ENCODE results near the gene SHLD1.
"Not testable (repeated sequence)": the region's sequence is repeated elsewhere in the genome, so short reads cannot be mapped to it uniquely, and the experiment has no call there.

Gene SHLD1

DNA sequence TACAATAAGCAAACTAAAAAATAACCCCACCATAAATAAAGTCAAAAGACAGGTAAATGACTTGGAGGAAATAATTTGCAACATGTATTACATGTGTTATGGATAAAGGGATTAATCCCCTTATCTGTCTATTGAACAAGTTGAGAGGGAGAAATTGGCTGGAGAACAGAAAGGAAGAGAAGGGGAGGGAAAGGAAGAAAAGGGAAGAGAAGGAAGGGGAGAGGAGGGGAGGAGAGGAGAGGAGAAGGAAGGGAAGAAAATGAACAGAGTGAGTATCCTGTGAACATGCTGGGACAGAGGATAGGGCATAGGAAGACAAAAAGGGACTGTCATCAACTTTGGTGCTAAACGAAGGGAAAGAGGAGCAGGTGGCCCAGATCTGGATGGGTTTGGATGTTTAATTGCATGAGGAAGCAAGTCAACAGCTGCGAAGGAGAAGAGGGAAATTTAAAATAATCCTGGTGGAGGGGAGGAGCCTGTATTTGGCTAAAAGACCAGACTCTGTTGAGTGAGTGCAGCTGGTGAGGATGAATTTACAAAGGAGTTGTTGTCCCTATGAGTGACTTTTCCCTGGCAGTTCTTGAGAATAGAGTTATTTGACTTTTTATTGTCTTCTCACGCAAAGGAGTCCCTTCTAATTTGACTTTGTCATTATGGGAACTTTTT is 14.2 kb upstream of the SHLD1 start:
- DNase-seq (ENCODE audit: low spot score) = no peak

DNA sequence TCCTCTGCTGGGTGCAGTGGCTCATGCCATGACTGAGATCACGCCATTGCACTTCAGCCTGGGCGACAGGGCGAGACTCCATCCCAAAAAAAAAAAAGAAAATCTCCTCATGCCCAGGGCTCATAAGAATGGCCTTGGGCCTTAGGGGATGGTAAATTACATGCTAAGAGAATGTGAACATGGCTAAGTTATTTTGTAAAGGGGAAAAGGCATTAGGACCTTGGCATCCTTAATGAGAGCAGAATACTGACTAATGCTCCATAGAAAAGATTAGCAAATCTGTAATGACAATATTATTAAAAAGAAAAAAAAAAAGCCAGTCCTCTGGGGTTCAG is 12.6 kb upstream of the SHLD1 start:
- DNase-seq (ENCODE audit: low spot score) = no peak

DNA sequence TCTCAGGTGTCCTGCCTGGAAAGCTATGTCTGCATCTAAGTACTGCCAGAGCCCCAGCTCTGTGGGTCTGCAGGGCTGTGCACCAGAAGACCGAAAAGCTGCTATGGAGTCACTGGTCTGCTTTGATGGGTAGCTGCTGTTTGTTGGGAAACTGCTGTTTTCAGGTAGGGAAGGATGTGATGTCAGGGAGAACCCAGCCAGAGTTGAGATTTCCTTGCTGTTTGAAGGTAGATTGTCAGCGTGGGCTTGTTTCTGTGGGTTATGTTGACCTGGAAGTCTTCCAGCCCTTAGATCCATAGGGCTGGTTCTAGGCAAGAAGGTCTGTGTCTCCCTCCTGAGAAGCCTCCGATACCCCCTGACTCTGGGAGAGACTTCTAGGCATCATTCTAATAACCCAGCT is 12.2 kb upstream of the SHLD1 start:
- no peak for DNase-seq (ENCODE audit: low spot score)

DNA sequence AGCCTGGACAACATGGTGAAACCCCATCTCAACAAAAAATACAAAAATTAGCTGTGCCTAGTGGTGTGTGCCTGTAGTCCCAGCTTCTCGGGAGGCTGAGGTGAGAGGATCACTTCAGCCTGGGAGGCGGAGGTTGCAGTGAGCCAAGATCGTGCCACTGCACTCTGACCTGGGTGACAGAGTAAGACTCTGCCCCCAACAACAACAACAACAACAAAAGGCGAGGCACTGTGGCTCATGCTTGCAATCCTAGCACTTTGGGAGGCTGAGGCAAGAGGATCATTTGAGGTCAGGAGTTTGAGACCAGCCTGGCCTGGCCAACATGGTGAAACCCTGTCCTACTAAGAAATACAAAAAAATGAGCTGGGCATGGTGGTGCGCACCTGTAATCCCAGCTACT is 9.6 kb upstream of the SHLD1 start:
- not testable (repeated sequence) for DNase-seq (ENCODE audit: low spot score)

DNA sequence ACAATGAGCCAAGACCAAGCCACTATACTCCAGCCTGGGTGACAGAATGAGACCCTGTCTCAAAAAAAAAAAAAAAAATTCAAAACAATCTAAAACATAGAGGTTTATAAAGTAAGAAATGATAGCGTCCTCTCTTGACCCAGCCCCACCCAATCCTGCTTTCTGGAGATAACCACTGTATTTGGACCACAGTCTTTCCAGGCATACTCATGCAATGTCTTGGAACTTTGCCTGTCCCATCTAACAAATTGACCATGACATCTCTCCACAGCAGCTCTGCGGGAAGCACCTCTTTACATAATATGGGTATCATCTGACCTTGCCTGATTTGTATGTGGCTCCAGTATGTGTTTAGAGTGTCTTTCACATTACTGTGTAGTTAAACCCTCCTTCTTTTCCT is 9.1 kb upstream of the SHLD1 start:
- DNase-seq (ENCODE audit: low spot score) = no peak

DNA sequence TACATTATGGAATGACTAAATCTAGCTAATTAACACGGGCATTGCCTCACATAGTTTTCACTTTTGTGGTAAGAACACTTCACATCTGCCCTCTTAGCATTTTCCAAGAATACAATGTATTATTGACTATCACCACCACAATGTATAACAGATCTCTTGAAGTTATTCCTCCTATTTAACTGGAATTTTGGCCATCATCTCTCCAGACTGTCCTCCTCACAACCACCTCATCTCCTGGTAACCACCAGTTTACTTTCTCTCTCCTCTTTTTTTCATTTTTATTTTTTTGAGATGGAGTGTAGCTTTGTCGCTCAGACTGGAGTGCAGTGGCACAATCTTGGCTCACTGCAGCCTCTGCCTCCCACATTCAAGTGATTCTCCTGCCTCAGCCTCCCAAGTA is 8.2 kb upstream of the SHLD1 start:
- DNase-seq (ENCODE audit: low spot score) = no peak

DNA sequence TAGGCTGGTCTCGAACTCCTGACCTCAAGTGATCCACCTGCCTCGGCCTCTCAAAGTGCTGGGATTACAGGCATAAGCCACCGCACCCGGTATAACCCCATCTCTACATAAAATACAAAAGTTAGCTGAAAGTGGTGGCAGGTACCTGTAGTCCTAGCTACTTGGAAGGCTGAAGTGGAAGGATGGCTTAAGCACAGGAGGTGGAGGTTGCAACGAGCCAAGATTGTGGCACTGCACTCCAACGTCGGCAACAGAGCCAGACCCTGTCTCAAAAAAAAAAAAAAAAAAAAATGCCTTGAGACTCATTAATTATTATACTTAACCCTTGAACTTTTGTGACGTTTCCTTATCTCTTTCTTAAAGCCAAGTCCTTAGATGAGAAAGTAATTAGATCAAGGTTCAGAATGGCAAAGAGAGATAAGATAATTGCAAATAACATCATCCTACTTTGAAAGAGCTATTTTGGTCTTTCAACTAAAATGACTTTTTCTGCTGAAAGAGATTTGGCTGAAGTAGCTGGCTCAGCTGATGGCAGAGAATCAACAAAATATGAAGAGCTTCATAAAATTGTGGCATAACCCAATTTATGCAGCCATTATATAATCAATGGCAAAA is 4.7 kb upstream of the SHLD1 start:
- DNase-seq (ENCODE audit: low spot score) = no peak

DNA sequence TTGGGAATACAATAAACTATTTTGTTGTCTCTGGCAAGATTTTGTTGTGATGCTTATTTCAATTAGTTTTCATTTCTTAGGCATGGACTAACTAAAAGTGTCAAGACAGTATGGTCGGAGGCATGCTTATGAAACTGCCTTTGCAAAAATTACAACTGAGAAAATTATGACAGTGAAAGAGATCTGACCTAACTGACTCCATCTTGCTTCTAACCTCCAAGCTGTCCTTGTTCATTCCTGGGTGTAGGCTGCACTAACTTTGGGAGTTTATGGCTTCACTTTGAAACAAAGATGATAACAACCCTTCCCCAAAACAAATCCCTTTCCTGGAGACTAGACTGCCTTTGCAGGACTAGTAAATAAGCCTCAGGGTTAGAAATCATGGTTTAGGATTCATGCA is 4.1 kb upstream of the SHLD1 start:
- no peak for DNase-seq (ENCODE audit: low spot score)

DNA sequence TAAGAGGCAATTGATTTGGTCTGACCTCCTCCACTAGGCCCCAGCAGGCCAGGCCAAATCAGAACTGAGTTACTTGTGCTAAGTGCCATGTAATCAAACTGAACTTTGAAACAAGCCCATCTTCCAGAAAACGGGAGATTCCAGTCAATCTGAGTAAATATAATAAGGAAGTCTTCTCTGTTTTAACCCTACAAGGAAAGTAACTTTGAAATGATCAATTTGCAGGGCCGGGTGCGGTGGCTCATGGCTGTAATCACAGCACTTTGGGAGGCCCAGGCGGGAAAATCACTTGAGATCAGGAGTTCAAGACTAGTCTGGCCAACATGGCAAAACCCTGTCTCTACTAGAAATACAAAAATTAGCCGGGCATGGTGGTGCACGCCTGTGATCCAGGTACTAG is 2.0 kb upstream of the SHLD1 start:
- DNase-seq (ENCODE audit: low spot score) = no peak

DNA sequence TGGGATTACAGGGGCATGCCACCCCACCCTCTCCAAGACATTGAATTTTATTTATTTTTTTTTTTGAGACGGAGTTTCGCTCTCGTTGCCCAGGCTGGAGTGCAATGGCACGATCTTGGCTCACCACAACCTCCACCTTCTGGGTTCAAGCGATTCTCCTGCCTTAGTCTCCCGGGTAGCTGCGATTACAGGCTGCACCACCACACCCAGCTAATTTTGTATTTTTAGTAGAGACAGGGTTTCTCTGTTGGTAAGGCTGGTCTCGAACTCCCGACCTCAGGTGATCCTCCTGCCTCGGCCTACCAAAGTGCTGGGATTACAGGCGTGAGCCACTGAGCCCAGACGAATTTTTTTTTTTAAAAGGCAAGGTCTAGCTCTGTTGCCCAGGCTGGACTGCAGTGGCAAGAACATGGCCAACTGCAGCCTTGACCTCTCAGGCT is 669 bp upstream of the SHLD1 start:
- not testable (repeated sequence) for DNase-seq (ENCODE audit: low spot score)

DNA sequence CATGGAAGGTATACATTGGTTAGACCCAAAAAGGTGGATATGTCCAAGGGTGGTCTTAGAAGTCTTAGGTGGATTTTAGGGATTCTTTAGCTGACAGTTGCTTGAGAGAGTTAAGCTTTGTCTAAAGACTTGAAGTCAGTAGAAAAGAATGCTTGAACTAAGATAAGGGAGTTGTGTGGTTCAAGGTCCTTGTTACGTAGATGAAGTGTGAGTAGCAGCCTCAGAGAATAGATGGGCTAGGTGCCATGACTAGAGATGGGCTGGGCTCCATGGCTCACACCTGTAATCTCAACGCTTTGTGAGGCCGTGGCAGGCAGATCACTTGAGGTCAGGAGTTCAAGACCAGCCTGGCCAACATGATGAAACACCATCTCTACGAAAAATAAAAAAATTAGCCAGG is 1.7 kb downstream of the SHLD1 start:
- no peak for DNase-seq (ENCODE audit: low spot score)

DNA sequence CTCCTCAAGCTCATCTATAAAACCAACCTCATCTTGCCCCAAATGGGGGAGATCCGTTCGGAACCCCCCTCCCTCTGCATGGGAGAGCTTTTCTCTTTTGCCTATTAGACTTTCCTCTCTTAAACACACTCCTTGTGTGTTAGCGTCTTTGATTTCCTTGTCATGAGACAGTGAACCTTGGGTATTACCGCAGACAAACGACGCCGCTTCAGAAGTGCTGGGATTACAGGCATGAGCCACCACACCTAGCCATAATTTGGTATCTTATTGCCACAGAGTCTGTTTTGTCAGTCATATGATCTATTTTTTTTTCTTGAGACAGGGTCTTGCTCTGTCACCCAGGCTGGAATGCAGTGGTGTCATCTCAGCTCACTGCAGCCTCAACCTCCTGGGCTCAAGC is 3.6 kb downstream of the SHLD1 start:
- no peak for DNase-seq (ENCODE audit: low spot score)

DNA sequence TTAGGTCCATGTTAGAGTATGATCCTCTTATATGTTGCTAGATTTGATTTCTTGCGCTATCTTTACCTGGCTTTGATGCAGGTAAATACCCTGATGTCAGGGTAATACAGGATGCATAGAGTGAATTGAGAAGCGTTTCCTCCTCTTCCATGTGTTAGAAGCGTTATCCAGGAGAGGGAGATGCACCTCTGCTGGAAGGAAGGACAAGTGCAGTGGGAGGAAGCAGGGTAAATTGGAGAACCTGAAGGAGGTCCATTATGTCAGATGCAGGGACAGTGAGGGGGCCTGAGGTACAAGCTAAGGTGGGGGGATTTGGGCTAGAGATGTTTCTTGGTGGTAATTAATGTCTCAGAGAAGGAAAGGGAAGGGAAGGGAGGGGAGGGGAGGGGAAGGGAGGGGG is 7.7 kb downstream of the SHLD1 start:
- DNase-seq (ENCODE audit: low spot score) = no peak

DNA sequence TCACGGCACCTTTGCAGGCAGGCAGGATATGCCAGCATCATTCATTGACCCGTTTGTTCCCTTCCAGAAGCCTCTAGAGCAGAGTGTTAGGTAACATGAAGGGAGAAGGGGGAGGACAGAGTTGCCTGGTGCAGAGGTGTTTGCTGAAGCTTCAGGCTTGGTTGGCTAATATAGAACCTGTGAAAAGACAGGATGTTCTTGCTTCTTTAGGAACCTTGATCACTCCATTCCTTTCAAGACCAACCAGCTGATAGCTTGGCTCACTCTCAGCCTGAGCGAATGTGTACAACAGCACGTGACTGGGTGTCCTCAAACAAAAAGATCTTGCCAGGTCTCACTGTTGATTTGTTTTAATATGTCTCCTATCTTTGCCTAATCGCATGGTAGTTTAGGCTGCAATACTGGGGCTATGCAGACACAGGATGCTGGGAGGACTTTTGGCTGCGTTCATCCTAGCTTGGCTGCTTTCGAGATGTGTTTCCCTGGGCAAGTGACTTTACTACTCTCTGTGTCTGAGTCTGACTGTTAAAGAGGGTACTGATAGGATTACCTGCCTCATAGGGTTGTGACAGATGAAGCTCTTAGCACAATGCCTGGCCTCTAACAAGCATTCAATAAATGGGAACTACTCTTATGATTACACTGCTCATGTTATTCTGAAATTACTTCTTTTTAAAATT is 16.0 kb downstream of the SHLD1 start:
- no peak for DNase-seq (ENCODE audit: low spot score)

DNA sequence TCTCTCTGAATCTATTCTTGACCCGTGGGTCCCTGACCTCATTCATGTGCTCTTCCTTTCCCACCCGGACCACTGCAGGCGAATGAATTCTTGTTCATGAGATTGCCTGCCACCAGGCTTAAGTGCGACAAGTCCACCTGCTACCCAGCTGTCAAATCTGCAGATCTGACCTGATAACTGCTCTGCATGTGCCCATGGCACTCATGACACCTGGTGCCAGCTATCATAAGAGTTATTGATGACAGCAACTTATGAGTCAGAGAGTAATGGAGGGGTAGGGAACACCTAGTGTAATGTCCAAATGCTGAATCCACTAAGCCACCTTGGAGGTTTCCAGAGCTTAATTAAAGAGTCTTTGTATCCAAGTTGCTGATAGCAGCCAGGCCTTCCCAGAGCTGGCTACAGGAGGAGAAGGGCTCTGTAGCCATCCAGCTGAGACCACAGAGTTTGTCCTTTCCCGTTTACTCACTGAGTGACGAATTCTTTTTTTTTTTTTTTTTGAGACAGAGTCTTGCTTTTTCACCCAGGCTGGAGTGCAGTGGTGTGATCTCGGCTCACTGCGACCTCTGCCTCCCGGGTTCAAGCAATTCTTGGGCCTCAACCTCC is 17.4 kb downstream of the SHLD1 start:
- DNase-seq (ENCODE audit: low spot score) = no peak

DNA sequence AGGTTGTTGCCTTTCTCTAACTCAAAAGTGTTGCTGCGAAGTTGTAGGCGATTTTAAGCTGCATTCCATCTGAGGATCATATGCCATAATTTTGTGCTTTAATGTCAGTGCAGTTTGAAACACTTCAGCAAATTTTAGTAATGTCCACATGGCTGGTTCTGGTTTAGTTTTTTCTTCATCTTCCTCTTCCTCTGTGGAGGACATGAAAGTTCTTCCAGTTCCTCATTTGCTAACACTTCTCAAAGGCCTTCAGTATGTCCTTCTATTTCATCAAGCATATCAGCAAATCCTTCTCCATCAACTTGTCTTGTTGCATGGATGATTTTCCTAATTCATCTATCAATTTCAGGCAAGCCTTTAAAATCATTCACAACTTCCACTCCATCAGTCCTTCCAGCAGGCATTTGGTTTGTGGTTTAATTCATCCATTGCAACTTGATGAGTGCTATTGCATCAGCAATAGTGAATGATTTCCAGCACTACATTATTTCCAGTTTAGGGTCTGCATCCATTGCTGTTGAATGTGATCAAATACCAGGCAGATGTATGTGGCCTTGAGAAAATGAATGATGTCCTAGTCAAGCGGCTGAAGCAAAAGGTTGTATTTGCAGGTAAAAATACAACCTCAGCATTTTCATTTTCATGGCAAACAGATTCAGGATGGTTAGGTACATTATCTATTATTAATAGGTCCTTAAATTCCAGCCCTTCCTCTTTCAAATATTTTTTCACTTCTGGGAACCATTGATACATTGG is 20.2 kb downstream of the SHLD1 start:
- DNase-seq (ENCODE audit: low spot score) = no peak

DNA sequence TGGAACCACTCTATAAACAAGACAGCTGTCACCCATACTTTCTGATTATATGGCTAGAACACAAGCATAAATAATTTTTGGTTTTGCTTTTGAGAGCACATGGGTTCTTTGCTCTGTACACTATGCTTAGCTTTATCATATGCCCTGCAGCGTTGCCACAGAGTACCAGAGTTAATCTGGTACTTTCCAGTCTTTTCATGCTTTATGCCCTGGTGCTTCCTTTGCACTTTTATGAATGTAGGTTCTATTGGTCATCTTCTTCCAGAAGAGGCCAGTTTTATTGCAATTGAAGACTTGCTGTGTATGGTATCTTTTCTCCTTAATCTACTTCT is 20.8 kb downstream of the SHLD1 start:
- DNase-seq (ENCODE audit: low spot score) = no peak

DNA sequence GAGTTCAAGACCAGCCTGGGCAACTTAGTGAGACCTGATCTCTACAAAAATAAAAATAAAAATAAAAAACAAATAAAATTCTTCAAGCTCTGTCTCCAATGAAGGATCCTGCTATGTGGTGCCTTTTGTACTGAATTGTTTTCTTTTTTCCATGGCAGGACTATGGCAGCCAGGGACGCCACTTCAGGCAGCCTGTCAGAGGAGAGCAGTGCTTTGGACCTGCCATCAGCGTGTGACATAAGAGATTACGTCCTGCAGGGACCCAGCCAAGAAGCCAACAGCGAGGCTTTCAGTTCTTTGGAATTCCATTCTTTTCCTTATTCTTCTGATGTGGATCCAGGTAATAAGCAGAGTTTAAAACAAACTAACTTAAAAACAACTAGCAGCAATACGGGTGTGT is 22.5 kb downstream of the SHLD1 start:
- DNase-seq (ENCODE audit: low spot score) = no peak

DNA sequence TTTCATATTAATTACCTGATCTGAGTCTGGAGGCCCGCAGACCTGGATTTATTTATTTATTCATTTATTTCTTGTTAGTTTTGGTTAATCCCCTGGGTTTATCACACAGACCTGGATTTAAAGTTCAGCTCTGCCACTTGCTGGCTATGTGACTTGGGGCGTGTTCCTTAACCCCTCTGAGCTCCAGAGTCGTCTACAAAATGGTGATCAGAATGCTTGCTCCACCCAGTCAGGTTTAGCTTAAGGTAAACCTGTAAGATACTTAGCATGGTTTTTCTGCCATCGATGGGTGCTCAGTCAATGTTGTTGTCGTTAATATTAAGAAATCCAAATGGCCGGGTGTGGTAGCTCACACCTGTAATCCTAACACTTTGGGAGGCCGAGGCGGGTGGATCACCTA is 23.4 kb downstream of the SHLD1 start:
- no peak for DNase-seq (ENCODE audit: low spot score)

DNA sequence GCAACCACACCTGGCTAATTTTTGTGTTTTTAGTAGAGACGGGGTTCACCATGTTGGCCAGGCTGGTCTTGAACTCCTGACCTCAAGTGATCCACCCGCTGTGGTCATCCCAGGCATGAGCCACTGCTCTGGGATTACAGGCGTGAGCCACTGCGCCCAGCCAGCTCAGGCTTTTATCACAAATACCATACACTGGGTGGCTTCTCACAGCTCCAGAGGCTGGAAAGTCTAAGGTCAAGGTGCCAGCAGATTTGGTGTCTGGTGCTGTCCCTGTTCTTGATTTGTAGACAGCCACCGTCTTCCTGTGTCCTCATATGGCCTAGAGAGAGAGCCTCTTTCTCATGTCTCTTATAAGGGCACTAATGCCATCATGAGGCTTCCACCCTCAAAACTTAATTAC is 25.9 kb downstream of the SHLD1 start:
- no peak for DNase-seq (ENCODE audit: low spot score)

DNA sequence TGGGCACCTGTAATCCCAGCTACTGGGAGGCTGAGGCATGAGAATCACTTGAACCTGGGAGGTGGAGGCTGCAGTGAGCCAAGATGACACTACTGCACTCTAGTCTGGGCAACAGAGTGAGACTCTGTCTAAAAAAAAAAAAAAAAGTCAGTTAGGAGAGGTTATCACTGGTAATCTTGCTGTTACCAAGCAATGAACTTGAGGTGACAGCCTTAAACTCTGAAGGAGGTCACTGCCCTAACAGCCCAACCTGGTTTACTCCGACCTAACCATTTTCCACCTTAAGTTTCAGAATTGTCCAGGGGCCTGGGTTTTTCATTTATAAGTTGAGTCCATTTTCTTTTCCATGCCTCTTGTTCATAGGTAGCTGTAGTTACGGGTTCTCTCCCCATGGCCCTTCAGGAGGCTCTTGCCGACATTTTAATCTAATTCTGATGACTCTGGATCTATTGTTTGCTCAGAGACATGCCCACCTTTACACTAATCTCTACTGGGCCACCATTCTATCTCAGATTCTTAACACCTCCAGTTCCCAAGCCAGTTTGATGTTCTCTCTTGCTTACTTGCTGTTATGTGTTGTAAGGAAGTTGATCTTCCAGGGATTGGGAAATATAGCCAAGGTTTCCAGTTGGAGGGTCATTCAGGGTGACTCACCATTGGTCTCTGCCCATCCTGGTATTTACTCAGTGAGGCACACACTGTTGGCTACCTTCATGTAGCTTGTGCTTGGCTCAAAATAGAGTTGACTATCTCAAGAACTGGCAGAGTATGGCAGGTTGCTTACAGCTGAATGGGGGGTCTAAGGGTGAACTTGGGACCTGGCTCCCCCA is 29.1 kb downstream of the SHLD1 start:
- peak; percentile 60 for DNase-seq (ENCODE audit: low spot score)

DNA sequence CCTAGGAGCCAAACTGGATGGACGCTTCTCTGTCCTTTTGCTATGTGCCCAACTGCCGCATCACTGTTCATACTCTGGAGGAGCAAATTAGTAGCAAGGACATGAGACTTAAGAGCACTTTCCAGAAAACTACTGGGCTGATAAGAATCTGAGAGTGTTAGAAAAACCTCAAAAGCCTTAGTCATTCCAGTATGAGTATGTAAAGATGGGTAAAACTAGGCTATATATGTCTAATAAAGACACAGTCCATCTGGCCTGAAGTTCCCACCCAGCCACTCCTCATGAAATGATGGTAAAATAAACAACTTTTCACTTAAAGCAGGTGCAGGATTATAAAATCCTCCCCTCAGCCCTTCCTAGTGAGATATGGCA is 30.6 kb downstream of the SHLD1 start:
- DNase-seq (ENCODE audit: low spot score) = no peak
